HepG2 (cell line): Measurements from ENCODE around the gene FOXD1. TPM values are rescaled to one million over a fixed set of nuclear protein-coding genes. Genes with fewer than 3 reads are reported as not detected.

ENCODE experiments used
- ATAC-seq: fragments of 200-7000 bp; cut with Tn5 transposase; 3 replicates; pipeline ENCODE4 v1.9.1; 2020; ENCODE audit warnings: mild to moderate bottlenecking, moderate library complexity
- BruUV-seq: library from RNA; stranded (reverse); fragments of 400-500 nt; replicated peaks from 2 replicates; lab custom pipeline; 2021; lab: Mats Ljungman, UMichigan
- CTCF ChIA-PET: fragments of 300-600 bp; formaldehyde crosslinking; extraction: SDS; loops from one replicate; lab custom pipeline; 2021; ENCODE audit warnings: low total read pairs, inconsistent platforms, low intra/inter-chr PET ratio; lab: Yijun Ruan, JAX
- POLR2A ChIA-PET: fragments of 350-600 bp; sonication (Branson Sonifier 250); formaldehyde crosslinking; loops from one replicate; lab custom pipeline; 2020; ENCODE audit warnings: antibody characterized with exemption, inconsistent platforms; lab: Yijun Ruan, JAX
- DNase-seq: peaks from one replicate; pipeline ENCODE4 v3.0.0-alpha.2; 2015; ENCODE audit warnings: low spot score
- FAIRE-seq: peaks from 3 replicates; lab custom pipeline; 2011; peaks lifted over from hg19 to GRCh38; lab: Jason Lieb, UNC
- H2AFZ ChIP-seq: one replicate; pipeline ENCODE4 v1.6.1; 2011; ENCODE audit warnings: low read length, inconsistent platforms
- H3K27ac ChIP-seq: fragments of 300-600 bp; 3 replicates; pipeline ENCODE4 v1.8.0; 2011; ENCODE audit warnings: mixed run types, mild to moderate bottlenecking, mixed read lengths, low read length, inconsistent platforms; ENCODE audit not compliant: insufficient read depth; ENCODE audit errors: extremely low read length
- H3K27me3 ChIP-seq, 2 experiments: fragments of 200-600 bp in 1 of 2; 2 replicates in 1 of 2; 3 replicates in 1 of 2; pipeline versions ENCODE4 v1.6.0 to v1.8.0; 2011; ENCODE audit warnings: low read length in 2 of 2, mild to moderate bottlenecking in 2 of 2, moderate library complexity in 2 of 2, inconsistent platforms in 1 of 2; ENCODE audit not compliant: insufficient read depth in 2 of 2, control insufficient read depth in 1 of 2
- H3K36me3 ChIP-seq, 2 experiments: fragments of 200-600 bp in 1 of 2; replicated peaks in 1 of 2; 2 replicates in 1 of 2; 3 replicates in 1 of 2; pipeline versions ENCODE4 v1.5.1 to v1.8.0; 2011; ENCODE audit warnings: low read length in 2 of 2, inconsistent platforms in 1 of 2; ENCODE audit not compliant: insufficient read depth in 2 of 2, control insufficient read depth in 1 of 2
- H3K4me1 ChIP-seq: 2 replicates; pipeline ENCODE4 v1.5.1; 2012; ENCODE audit warnings: low read length, inconsistent platforms; ENCODE audit not compliant: insufficient read depth
- H3K4me2 ChIP-seq: 2 replicates; pipeline ENCODE4 v1.6.0; 2011; ENCODE audit warnings: low read depth, low read length, inconsistent platforms
- H3K4me3 ChIP-seq, 3 experiments: fragments of 200-600 bp in 1 of 3; sonication (generic), shearing (Covaris generic) in 1 of 3; replicated peaks in 1 of 3; 2 replicates each; pipeline ENCODE4 v1.5.1; 2011 to 2016; ENCODE audit warnings: low read length in 3 of 3, inconsistent platforms in 2 of 3, low read depth in 2 of 3, mild to moderate bottlenecking in 2 of 3, control low read depth in 1 of 3, mixed read lengths in 1 of 3; ENCODE audit not compliant: insufficient read depth in 1 of 3
- H3K79me2 ChIP-seq: one replicate; pipeline ENCODE4 v1.6.1; 2011; ENCODE audit warnings: low read length, inconsistent platforms; ENCODE audit not compliant: insufficient read depth
- H3K9ac ChIP-seq: 2 replicates; pipeline ENCODE4 v1.6.0; 2011; ENCODE audit warnings: mild to moderate bottlenecking, low read depth, low read length, inconsistent platforms; ENCODE audit not compliant: insufficient read depth
- H3K9me3 ChIP-seq: 2 replicates; pipeline ENCODE4 v1.5.1; 2012; ENCODE audit warnings: mild to moderate bottlenecking, low read length
- H4K20me1 ChIP-seq: 2 replicates; pipeline ENCODE4 v1.6.0; 2011; ENCODE audit warnings: inconsistent platforms, mild to moderate bottlenecking, low read length, moderate library complexity; ENCODE audit not compliant: insufficient read depth
- AGO1 ChIP-seq: fragments of 200-400 bp; formaldehyde crosslinking; IDR thresholded peaks from 2 replicates; pipeline ENCODE4 v1.6.1; 2017; ENCODE audit warnings: mild to moderate bottlenecking, low read depth, low read length, moderate library complexity; ENCODE audit not compliant: poor library complexity, severe bottlenecking
- ARNTL ChIP-seq: sonication (generic); formaldehyde crosslinking; IDR thresholded peaks from 2 replicates; pipeline ENCODE4 v1.4.0; 2020; ENCODE audit warnings: mild to moderate bottlenecking, missing genetic modification reagents
- BRCA1 ChIP-seq: sonication (generic); formaldehyde crosslinking; IDR thresholded peaks from 2 replicates; pipeline ENCODE4 v1.4.0; 2020; ENCODE audit warnings: missing genetic modification reagents
- CEBPZ ChIP-seq: IDR thresholded peaks from 2 replicates; pipeline ENCODE4 v1.6.1; 2012; ENCODE audit warnings: low read length, improper control_type of control experiment
- KLF16 ChIP-seq, 2 experiments: sonication (generic) in 1 of 2; formaldehyde crosslinking in 1 of 2; IDR thresholded peaks; 2 replicates each; pipeline versions ENCODE4 v1.6.1 to v1.8.0; 2016 to 2023; ENCODE audit warnings: missing genetic modification reagents in 2 of 2, missing compliant biosample characterization in 1 of 2
- MBNL3 ChIP-seq: fragments of 250-450 bp; sonication (Bioruptor Pico); conservative IDR thresholded peaks from 2 replicates; pipeline ENCODE4 v1.8.0; 2022; ENCODE audit warnings: mild to moderate bottlenecking, inconsistent platforms
- NFKB2 ChIP-seq: sonication (generic); formaldehyde crosslinking; IDR thresholded peaks from 2 replicates; pipeline ENCODE4 v1.4.0; 2020; ENCODE audit warnings: missing genetic modification reagents, borderline replicate concordance
- ONECUT2 ChIP-seq: sonication (generic); formaldehyde crosslinking; IDR thresholded peaks from 2 replicates; pipeline ENCODE4 v1.4.0; 2020; ENCODE audit warnings: missing genetic modification reagents
- TBL1XR1 ChIP-seq: fragments of 150-350 bp; IDR thresholded peaks from 2 replicates; pipeline ENCODE4 v1.6.1; 2014; ENCODE audit warnings: borderline replicate concordance, low read length; ENCODE audit not compliant: partially characterized antibody
- THAP7 ChIP-seq: sonication (generic); formaldehyde crosslinking; IDR thresholded peaks from 2 replicates; pipeline ENCODE4 v1.8.1; 2023; ENCODE audit warnings: mild to moderate bottlenecking, missing genetic modification reagents
- ZIK1 ChIP-seq: sonication (generic); formaldehyde crosslinking; IDR thresholded peaks from 2 replicates; pipeline ENCODE4 v1.5.0; 2020; ENCODE audit warnings: mild to moderate bottlenecking, low read depth, missing genetic modification reagents, borderline replicate concordance
- ZNF280B ChIP-seq: sonication (generic); formaldehyde crosslinking; IDR thresholded peaks from 2 replicates; pipeline ENCODE4 v1.5.0; 2020; ENCODE audit warnings: missing genetic modification reagents, mild to moderate bottlenecking, borderline replicate concordance
- ZNF33A ChIP-seq: sonication (generic); formaldehyde crosslinking; IDR thresholded peaks from 2 replicates; pipeline ENCODE4 v1.5.1; 2020; ENCODE audit warnings: missing genetic modification reagents, mild to moderate bottlenecking, moderate library complexity, borderline replicate concordance
- ZNF468 ChIP-seq: sonication (generic); formaldehyde crosslinking; IDR thresholded peaks from 2 replicates; pipeline ENCODE4 v1.8.0; 2022; ENCODE audit warnings: mild to moderate bottlenecking, moderate library complexity, missing genetic modification reagents
- ZNF713 ChIP-seq: sonication (generic); formaldehyde crosslinking; IDR thresholded peaks from 2 replicates; pipeline ENCODE4 v1.4.0; 2020; ENCODE audit warnings: mild to moderate bottlenecking, missing genetic modification reagents
- WGBS: methylation state at CpG from one replicate; pipeline ENCODE4 v1.1.6; 2017; ENCODE audit warnings: low lambda C conversion rate; 5-methylcytosine and 5-hydroxymethylcytosine counted together
- in situ Hi-C: cut with HindIII; loops from 2 replicates; pipeline ENCODE4 v1.10.0; 2017; ENCODE audit warnings: low pct_unique_long_range_greater_than_20kb; ENCODE audit not compliant: extremely low pct_ligation_motif_present
- intact Hi-C: fragments of 100-400 bp; cut with micrococcal nuclease; formaldehyde crosslinking; loops from one replicate; pipeline ENCODE4 v1.10.0; 2022; ENCODE audit not compliant: unreplicated experiment
- polyA plus RNA-seq, 8 experiments: library from polyadenylated mRNA; depleted of rRNA in 3 of 8; stranded (reverse) in 7 of 8; unstranded in 1 of 8; fragments of >200 nt; fragmentation: Illumina TruSeq in 4 of 8; extraction: Trizol in 4 of 8; gene quantifications; 2 replicates each; pipeline versions ENCODE4 v1.2.1 to v1.2.3, GENCODE V29; 2011 to 2016; ENCODE audit warnings: low read depth in 4 of 8, missing spikeins in 1 of 8, mixed read lengths in 1 of 8; ENCODE audit not compliant: insufficient read depth in 1 of 8
- total RNA-seq, 5 experiments: library from RNA; depleted of rRNA; stranded (reverse); fragments of >200 nt; fragmentation: Illumina TruSeq; extraction: Trizol; gene quantifications; 2 replicates each; pipeline ENCODE4 v1.2.3, GENCODE V29; 2016; ENCODE audit warnings: low read depth in 1 of 5

FOXD1 gene
- total and polyA plus RNA-seq, 2 of the 13 experiments (the other 11 are each of a cell fraction or from before 2014, with no cell fraction given), result 0.04 to 0.05 TPM

GRCh38 chr5:73486119-73486899 lies 37.7 kb upstream of the FOXD1 start:
- Histone ChIP-seq H3K9ac (no peak overlapping the region), H3K36me3 (no peaks in the 10 kb centered on the region), H4K20me1 (no peaks in the 10 kb centered on the region), H3K79me2 (no peaks in the 10 kb centered on the region), H3K27ac (no peak overlapping the region), H3K4me1 (no peaks in the 10 kb centered on the region), H3K27me3 (peaks cover 0 to 28% of the 10 kb centered on the region in 2 experiments), H3K4me3 (no peak overlapping the region), H2AFZ (no peak overlapping the region)
- no peak for ATAC-seq
- CTCF ChIA-PET, result no interaction called here
- no TSS peak for BruUV-seq
- no peak for DNase-seq
- no peak for TF ChIP-seq KLF16 (CRISPR knock-in tag; IDR thresholded peaks at IDR 0.05)
- TF ChIP-seq ARNTL (CRISPR knock-in tag), result no peak
- no peak for TF ChIP-seq CEBPZ
- TF ChIP-seq THAP7 (CRISPR knock-in tag), result no peak
- no peak for TF ChIP-seq AGO1
- no peak for TF ChIP-seq ZNF713 (CRISPR knock-in tag)
- no peak for TF ChIP-seq BRCA1 (CRISPR knock-in tag)
- no peak for TF ChIP-seq MBNL3 (CRISPR knock-in tag)
- no peak for TF ChIP-seq TBL1XR1
- TF ChIP-seq ZNF33A, result no peak
- TF ChIP-seq ZNF280B, result no peak
- no peak for TF ChIP-seq ZIK1 (CRISPR knock-in tag)
- no peak for TF ChIP-seq NFKB2 (CRISPR knock-in tag)
- no peak for TF ChIP-seq ZNF468 (CRISPR knock-in tag)
- TF ChIP-seq ONECUT2 (CRISPR knock-in tag), result no peak
- TF ChIP-seq, all 625 proteins: peak for 0
- intact Hi-C loops (no loop called here), in situ Hi-C loops (no loop called here)
- H3K9me3 ChIP-seq, result no peaks in the 10 kb centered on the region
- H3K4me2 ChIP-seq, result no peak overlapping the region
- POLR2A ChIA-PET, result no interaction called here
- FAIRE-seq, result no peak
- WGBS, result 16% methylated on average over 3 of the region's 3 CpGs
